HG03139 (cell line): ENCODE results near the gene MAML3.

Source experiments
- ATAC-seq: cut with Tn5 transposase; IDR thresholded peaks from one replicate; pipeline ENCODE4 v1.9.1; 2021; ENCODE audit not compliant: unreplicated experiment

Gene MAML3

DNA sequence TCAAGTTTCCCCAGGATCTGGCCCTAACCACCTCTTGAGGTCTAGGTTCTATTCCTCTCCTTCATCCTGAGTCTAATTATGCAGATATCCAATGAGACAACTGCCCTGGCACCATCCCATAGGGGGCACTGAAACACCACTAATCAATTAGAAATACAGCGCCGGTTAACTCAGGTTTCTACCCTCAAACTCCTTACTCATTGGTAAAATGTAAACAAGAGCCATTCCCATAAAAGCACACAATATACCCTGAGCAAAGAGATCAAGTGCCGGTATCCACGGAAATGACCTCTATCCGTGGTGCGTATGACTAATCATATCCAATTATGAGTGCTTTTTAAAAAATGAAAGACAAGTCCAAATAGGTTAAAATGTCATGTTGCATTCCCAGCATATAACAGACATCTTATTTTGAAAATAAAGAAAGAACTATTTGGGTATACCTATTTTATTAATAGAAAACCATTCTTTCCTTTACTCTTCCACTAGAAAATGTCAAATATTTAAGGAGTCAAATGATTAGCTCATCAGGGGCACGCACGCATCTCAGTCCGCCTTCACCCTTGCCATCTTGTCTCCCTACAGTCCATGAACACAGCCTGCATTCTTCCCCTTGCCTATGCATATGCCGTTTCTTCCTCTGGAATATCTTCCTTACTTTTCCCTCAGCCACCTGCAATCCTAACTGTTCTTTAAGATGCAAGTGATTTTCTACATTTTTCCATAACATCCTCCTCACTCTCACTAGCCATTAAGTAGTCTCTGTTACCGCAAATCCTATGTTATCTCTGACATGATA, 141.1 kb downstream of the MAML3 start:
- ATAC-seq = no peak

- no peak for ATAC-seq
Observed at GRCh38 chr4:140005699-140006098, 148.3 kb downstream of the MAML3 start.

- no peak for ATAC-seq
Observed at GRCh38 chr4:140004922-140005627, 148.9 kb downstream of the MAML3 start.

DNA sequence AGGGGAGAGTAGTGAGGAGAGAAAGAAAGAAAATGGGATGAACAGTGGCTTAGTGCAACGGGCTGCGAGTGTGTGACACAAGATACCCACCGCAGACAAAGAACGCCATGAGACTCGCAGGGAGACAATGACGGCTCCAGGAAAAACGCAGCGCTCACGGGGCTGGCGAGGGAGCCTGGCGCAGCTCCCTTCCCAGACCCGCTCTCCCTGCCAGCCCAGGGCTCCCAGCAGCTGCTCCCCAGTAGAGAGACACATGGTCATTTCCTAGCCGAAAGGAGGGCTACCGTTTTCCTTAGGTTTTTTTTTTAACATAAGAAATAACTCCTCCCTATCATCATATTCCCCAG, 149.5 kb downstream of the MAML3 start:
- no peak for ATAC-seq

DNA sequence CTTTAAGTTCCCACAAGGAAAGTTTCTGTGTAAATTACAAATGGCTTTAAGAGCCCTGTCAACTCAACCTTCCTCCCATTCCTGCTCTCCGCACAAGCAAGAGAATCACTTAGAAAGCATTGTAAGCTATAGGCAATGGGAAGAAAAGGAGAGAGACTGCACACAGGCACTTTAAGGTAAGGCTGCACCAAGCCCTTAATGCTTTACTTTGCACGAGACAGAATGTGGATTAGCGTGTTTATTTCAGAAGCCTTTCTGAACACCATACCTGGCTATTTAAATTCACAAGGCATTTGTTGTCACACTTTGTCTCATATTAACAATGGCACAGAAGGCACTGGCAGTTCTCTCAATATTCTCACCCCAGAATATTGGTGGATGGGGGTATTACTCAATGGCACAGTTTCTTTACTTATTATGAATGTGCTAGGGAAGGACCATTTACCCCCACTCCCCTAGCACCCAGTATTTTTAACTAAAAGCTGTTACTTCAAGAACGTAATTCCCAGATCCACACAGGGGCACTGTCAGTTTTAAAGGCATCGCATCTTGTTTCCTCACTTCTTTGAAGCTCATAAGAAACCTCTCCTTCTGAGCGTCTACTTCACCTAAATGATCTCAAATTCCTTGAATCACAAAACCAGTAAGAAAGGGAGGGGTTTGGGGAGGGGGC, 150.0 kb downstream of the MAML3 start:
- ATAC-seq = no peak

DNA sequence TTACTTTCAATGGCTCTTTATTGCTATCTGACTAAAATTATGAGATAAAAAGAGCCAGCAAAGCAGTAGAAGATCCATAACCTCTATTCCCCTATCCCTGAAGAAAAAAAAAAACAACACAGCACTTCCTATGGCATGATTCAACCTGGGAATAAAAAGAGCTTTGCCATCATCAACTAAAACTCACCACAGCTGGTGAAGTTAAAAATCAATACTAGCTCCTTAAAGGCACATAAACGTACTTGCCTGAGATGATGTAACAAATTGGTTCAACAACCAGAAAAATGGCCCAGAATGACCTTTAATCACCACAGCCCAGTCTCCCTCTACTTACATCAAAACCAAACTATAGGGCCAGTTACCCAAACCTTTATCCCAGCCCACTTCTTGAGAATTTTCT, 153.8 kb downstream of the MAML3 start:
- no peak for ATAC-seq

DNA sequence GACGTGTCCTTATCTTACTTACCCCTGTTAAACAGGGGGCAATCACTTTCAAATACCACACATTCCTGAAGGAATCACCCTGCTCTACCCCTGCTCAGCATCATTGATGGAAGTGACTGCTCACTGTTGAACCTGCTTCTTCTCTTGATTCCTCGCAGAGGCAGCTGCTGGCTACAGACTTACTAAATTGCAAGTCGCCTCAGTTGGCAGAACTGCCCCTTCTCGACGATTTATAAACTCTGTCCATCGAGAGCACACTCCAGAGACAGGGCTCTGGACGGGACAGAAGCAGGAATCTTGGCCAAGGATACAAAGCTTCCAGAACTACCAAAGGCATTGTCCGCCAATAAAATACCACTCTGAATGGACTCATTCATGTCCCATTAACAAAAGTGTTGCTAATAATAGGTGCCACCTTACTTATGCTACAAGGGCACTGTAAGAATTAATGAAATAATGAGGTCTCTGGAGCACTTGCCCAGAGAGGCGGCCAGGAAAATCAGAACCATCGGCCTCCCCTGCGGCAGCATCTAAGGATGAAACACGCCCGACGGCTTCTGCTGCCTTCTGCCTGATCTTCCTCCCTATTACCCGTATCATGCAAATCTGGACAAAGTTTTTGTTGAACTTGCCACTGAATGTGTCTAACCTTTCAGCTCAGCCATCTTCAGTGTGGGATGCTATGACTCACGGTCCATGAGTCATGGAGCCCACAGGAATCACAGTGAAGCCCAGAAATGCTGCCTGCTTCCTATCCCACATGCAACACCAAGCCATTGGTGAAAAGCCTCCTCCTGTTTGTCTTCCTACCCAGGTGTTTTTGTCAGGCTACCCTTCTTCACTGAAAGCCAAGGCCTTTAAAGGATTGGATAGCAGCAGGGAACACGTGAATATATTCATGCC, 164.9 kb downstream of the MAML3 start:
- ATAC-seq = no peak

DNA sequence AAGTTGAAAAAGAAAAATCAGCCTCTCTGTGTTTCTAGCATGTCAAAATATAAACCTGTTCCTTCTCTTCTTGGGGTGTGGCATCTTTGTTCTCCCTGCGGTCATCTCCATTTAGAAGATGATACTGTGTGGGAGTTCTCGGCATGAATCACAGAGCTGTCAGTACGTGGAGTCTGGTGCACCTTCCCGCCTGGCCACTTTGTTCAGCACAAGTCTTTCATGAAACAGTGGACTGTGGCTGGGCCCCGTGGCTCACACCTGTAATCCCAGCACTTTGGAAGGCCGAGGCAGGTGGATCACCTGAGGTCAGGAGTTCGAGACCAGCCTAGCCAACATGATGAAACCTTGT, 166.5 kb downstream of the MAML3 start:
- ATAC-seq = no peak

- no peak for ATAC-seq
Observed at GRCh38 chr4:139986689-139987501, 167.1 kb downstream of the MAML3 start.

DNA sequence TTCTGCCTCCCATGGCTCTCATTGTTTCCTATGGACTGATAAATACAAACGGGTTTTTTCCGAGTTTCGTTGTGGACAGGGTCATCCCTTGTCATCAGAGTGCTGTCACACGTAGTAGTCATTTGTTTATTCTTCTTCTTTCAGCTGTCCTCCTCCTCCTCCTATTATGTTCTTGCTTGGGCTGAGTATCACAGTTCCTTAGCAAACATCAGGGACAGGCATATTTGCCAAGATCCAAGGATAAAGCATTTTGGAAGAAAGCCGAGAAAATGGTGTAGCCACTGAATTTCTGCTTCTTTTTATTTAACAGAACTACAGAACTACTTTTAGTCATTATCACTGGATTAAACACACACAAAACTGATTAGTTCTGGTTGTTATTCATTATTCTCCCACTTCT, 167.9 kb downstream of the MAML3 start:
- ATAC-seq = no peak

- no peak for ATAC-seq
Observed at GRCh38 chr4:139985401-139985800, 168.6 kb downstream of the MAML3 start.

- ATAC-seq = no peak
Observed at GRCh38 chr4:139984471-139984870, 169.5 kb downstream of the MAML3 start.

DNA sequence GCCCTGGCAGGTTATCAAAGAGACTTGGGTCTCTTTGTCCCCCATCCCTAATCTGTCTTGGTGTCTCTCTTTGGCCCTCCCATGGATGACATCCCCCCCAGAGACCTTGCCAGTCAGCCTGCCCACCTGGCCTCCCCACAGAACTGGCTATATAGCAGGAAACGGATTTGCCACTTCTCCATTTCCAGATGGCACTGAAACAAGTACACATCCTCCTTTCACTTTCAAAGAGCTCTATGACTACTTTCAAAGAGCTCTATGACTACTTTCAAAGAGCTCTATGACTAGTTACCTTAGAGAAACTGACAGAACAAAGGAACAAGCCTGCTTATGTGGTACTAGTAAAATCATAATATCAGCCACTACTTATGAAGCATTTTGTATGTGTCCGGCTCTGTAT, 175.3 kb downstream of the MAML3 start:
- ATAC-seq = peak; percentile 95

GRCh38 chr4:139977838-139978609, 176.0 kb downstream of the MAML3 start:
- peak; percentile 47 for ATAC-seq

- no peak for ATAC-seq
Observed at GRCh38 chr4:139975830-139976272, 178.1 kb downstream of the MAML3 start.

DNA sequence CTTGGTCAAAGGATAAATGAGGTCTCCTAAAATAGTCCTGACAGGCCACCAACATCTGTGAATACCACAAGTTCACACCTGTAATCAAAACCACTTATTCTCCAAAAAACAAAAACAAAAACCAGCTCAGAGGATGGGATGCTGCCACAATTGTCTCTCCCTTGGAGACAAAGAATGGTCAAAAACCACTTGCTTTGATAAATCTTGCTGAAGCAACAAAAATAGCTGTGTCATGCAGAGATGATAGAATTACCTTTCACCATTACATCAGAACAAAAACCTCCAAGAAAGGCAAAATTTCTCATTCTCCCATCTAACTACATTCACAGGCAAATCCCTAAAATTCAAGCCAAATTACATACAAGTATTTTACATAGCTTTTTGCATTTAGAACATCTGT, 180.4 kb downstream of the MAML3 start:
- ATAC-seq = no peak

DNA sequence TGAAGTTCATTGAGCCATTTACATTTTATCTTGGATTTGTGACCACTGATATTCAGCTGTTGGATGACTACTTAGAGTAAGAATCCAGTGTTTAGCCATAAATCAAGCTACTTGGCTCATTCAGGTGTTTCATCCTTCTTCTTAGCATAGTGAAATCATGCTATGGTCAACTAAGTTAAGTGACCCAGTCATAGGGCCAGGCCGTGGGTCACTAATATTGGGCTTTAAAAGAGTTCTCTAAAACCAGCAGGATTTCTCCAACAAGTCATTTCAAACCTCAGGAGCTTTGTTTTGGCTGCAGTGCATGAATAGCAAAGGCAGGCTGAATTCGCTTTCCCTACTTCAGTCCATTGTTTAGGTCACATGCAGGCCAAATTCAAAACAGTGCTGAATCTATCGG, 181.0 kb downstream of the MAML3 start:
- no peak for ATAC-seq

DNA sequence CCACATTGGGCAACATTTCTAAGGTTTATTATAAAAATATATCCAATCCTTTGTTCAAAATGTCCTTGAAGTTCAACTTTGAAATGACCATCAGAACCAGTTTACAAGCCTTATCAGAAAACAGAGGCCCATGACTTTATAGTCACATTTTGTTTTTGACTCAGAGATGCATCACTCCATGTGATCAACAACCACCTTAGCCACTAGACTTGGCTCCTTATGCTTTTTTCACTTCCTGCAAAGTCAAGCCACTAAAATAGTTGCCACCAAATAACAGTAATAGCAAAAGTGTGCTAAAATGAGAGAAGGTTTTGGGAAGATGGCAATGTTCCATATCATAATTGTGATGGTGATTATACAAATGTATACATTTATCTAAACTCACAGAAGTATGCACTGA, 181.7 kb downstream of the MAML3 start:
- ATAC-seq = no peak

DNA sequence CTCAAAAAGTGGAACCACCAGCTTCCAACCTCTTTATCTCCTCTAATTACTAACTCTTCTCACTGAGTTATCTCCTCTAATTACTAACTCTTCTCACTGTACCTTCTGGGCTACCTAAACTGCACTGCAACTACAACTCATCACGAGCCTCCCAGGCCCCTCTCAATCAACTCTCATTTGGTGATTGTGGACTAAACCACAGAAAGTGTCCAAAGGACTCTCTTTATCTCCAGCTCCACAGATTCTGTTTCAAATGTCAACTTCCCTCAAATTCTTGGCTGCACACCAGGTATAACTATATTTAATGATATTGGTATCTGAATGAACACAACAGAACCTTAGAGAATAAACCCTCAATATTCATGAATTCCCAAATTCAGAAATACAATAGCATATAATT, 182.9 kb downstream of the MAML3 start:
- no peak for ATAC-seq
